ENCODE measurements around the gene GADL1.

Gene GADL1

GRCh38 chr3:30805695-30806094 is 88.8 kb downstream of the GADL1 start:
- no peak for DNase-seq

- no peak for DNase-seq
Measured at GRCh38 chr3:30804984-30805383, 89.5 kb downstream of the GADL1 start.

- no peak for DNase-seq
Measured at GRCh38 chr3:30795176-30795575, 99.3 kb downstream of the GADL1 start.

GRCh38 chr3:30793740-30794139 is 100.7 kb downstream of the GADL1 start:
- DNase-seq: no peak

- DNase-seq: no peak
Measured at GRCh38 chr3:30790150-30790549, 104.3 kb downstream of the GADL1 start.

GRCh38 chr3:30786365-30786764 is 108.1 kb downstream of the GADL1 start:
- no peak for DNase-seq

- DNase-seq: no peak
Measured at GRCh38 chr3:30779686-30780287, 114.7 kb downstream of the GADL1 start.

- no peak for DNase-seq
Measured at GRCh38 chr3:30778933-30779332, 115.5 kb downstream of the GADL1 start.

GRCh38 chr3:30777426-30778113 is 116.9 kb downstream of the GADL1 start:
- DNase-seq: no peak

- no peak for DNase-seq
Measured at GRCh38 chr3:30776186-30776815, 118.2 kb downstream of the GADL1 start.

GRCh38 chr3:30775040-30775439 is 119.4 kb downstream of the GADL1 start:
- DNase-seq: no peak

- DNase-seq: no peak
Measured at GRCh38 chr3:30774062-30774461, 120.4 kb downstream of the GADL1 start.

- DNase-seq: no peak
Measured at GRCh38 chr3:30770387-30770786, 124.1 kb downstream of the GADL1 start.

- DNase-seq: peak; percentile 51
Measured at GRCh38 chr3:30768703-30769550, 125.5 kb downstream of the GADL1 start.

GRCh38 chr3:30768046-30768445 is 126.4 kb downstream of the GADL1 start:
- no peak for DNase-seq

- DNase-seq: no peak
Measured at GRCh38 chr3:30766522-30766921, 127.9 kb downstream of the GADL1 start.

- no peak for DNase-seq
Measured at GRCh38 chr3:30764891-30765290, 129.6 kb downstream of the GADL1 start.

GRCh38 chr3:30764281-30764680 is 130.2 kb downstream of the GADL1 start:
- no peak for DNase-seq

GRCh38 chr3:30761374-30761773 is 133.1 kb downstream of the GADL1 start:
- DNase-seq: no peak

GRCh38 chr3:30760737-30761136 is 133.7 kb downstream of the GADL1 start:
- no peak for DNase-seq

- no peak for DNase-seq
Measured at GRCh38 chr3:30760040-30760695, 134.3 kb downstream of the GADL1 start.

GRCh38 chr3:30756218-30756617 is 138.2 kb downstream of the GADL1 start:
- no peak for DNase-seq

- DNase-seq: no peak
Measured at GRCh38 chr3:30754426-30754825, 140.0 kb downstream of the GADL1 start.

All from midbrain (tissue), 1 donor.